Subcutaneous abdominal adipose tissue (tissue), 5 donors: Measurements from ENCODE around the gene IL19.
"Not testable (repeated sequence)": the region's sequence is repeated elsewhere in the genome, so short reads cannot be mapped to it uniquely, and the experiment has no call there.

Experiments used
- H3K27ac ChIP-seq: one replicate; pipeline ENCODE4 v1.7.0; 2013; ENCODE audit warnings: low read depth, mild to moderate bottlenecking, inconsistent platforms, low read length, moderate library complexity
- H3K27me3 ChIP-seq, 5 donors: one replicate each; pipeline ENCODE4 v1.7.0; 2013; ENCODE audit warnings: low read length in 5 of 5, inconsistent platforms in 1 of 5; ENCODE audit not compliant: control insufficient read depth in 5 of 5, insufficient read depth in 4 of 5
- H3K36me3 ChIP-seq, 5 donors: one replicate each; pipeline ENCODE4 v1.7.0; 2013; ENCODE audit warnings: low read length in 5 of 5; ENCODE audit not compliant: control insufficient read depth in 5 of 5, insufficient read depth in 5 of 5
- H3K4me1 ChIP-seq, 5 donors: one replicate each; pipeline ENCODE4 v1.7.0; 2013; ENCODE audit warnings: low read length in 5 of 5, mild to moderate bottlenecking in 3 of 5, moderate library complexity in 1 of 5; ENCODE audit not compliant: control insufficient read depth in 5 of 5, insufficient read depth in 5 of 5
- H3K4me3 ChIP-seq, 5 donors: one replicate each; pipeline ENCODE4 v1.7.0; 2013; ENCODE audit warnings: low read length in 5 of 5, low read depth in 1 of 5
- H3K9ac ChIP-seq, 5 donors: one replicate each; pipeline ENCODE4 v1.7.0; 2013; ENCODE audit warnings: low read length in 5 of 5, mild to moderate bottlenecking in 4 of 5, moderate library complexity in 3 of 5
- H3K9me3 ChIP-seq, 5 donors: one replicate each; pipeline ENCODE4 v1.7.0; 2013; ENCODE audit warnings: low read length in 5 of 5; ENCODE audit not compliant: control insufficient read depth in 5 of 5
- donor health status: healthy.
- donor health status: healthy.
- donor health status: healthy.
- donor health status: healthy.
- donor health status: healthy.

The IL19 gene

GRCh38 chr1:206850401-206850800 is 79.8 kb downstream of the IL19 start:
- Histone ChIP-seq H3K27ac (no peak overlapping the region), H3K9me3 (peaks cover 0 to 4% (median 0%) of the 10 kb centered on the region in 5 donors), H3K4me1 (no peaks in the 10 kb centered on the region), H3K27me3 (no peaks in the 10 kb centered on the region), H3K4me3 (no peak overlapping the region), H3K36me3 (no peaks in the 10 kb centered on the region), H3K9ac (no peak overlapping the region)

- Histone ChIP-seq H3K4me1 (no peaks in the 10 kb centered on the region), H3K4me3 (no peak overlapping the region), H3K36me3 (no peaks in the 10 kb centered on the region), H3K9ac (no peak overlapping the region), H3K27me3 (no peaks in the 10 kb centered on the region), H3K27ac (no peak overlapping the region), H3K9me3 (peaks cover 0 to 4% (median 0%) of the 10 kb centered on the region in 5 donors)
Observed at GRCh38 chr1:206851341-206852010, 80.9 kb downstream of the IL19 start.

GRCh38 chr1:206852662-206853061 is 82.1 kb downstream of the IL19 start:
- H3K27me3 ChIP-seq, H3K4me3 ChIP-seq, H3K4me1 ChIP-seq, H3K27ac ChIP-seq, H3K9ac ChIP-seq, H3K9me3 ChIP-seq, H3K36me3 ChIP-seq: not testable (repeated sequence)

GRCh38 chr1:206853696-206854095 is 83.1 kb downstream of the IL19 start:
- H3K9ac ChIP-seq, H3K27ac ChIP-seq, H3K9me3 ChIP-seq, H3K4me1 ChIP-seq, H3K36me3 ChIP-seq, H3K4me3 ChIP-seq, H3K27me3 ChIP-seq: not testable (repeated sequence)

GRCh38 chr1:206854401-206855129 is 84.0 kb downstream of the IL19 start:
- Histone ChIP-seq H3K9ac (no peak overlapping the region), H3K27ac (no peak overlapping the region), H3K4me3 (no peak overlapping the region), H3K9me3 (peaks cover 0 to 4% (median 0%) of the 10 kb centered on the region in 5 donors), H3K4me1 (peaks cover 0 to 7% (median 0%) of the 10 kb centered on the region in 5 donors), H3K27me3 (no peaks in the 10 kb centered on the region), H3K36me3 (no peaks in the 10 kb centered on the region)

- Histone ChIP-seq H3K4me3 (no peak overlapping the region), H3K36me3 (no peaks in the 10 kb centered on the region)
Observed at GRCh38 chr1:206855859-206856258, 85.3 kb downstream of the IL19 start.

GRCh38 chr1:206856674-206857464 is 86.3 kb downstream of the IL19 start:
- no peak overlapping the region for H3K4me3 ChIP-seq
- H3K4me1 ChIP-seq = peaks cover 0 to 7% (median 0%) of the 10 kb centered on the region in 5 donors
- H3K9me3 ChIP-seq = peaks cover 0 to 4% (median 0%) of the 10 kb centered on the region in 5 donors
- no peaks in the 10 kb centered on the region for H3K27me3 ChIP-seq
- no peak overlapping the region for H3K27ac ChIP-seq
- H3K36me3 ChIP-seq = no peaks in the 10 kb centered on the region
- H3K9ac ChIP-seq = no peak overlapping the region

More at GRCh38 chr1:206855859-206856258, 85.3 kb downstream of the IL19 start:
- Histone ChIP-seq H3K4me1 (peaks cover 0 to 7% (median 0%) of the 10 kb centered on the region in 5 donors), H3K9me3 (peaks cover 0 to 4% (median 0%) of the 10 kb centered on the region in 5 donors), H3K27me3 (no peaks in the 10 kb centered on the region), H3K27ac (no peak overlapping the region), H3K9ac (no peak overlapping the region)

- H3K27ac ChIP-seq = no peak overlapping the region
- H3K4me3 ChIP-seq = peak overlapping the region in 2 of 5 donors; percentile 40 to 44
- no peaks in the 10 kb centered on the region for H3K36me3 ChIP-seq
- H3K9ac ChIP-seq = no peak overlapping the region
- H3K4me1 ChIP-seq = peaks cover 0 to 7% (median 0%) of the 10 kb centered on the region in 5 donors
- H3K27me3 ChIP-seq = no peaks in the 10 kb centered on the region
- no peaks in the 10 kb centered on the region for H3K9me3 ChIP-seq
Observed at GRCh38 chr1:206859082-206859521, 88.5 kb downstream of the IL19 start.

GRCh38 chr1:206860165-206860564 is 89.6 kb downstream of the IL19 start:
- no peak overlapping the region for H3K9ac ChIP-seq
- H3K9me3 ChIP-seq = no peaks in the 10 kb centered on the region
- H3K4me1 ChIP-seq = peaks cover 0 to 10% (median 1%) of the 10 kb centered on the region in 5 donors
- no peak overlapping the region for H3K27ac ChIP-seq
- no peaks in the 10 kb centered on the region for H3K36me3 ChIP-seq
- H3K4me3 ChIP-seq = no peak overlapping the region
- H3K27me3 ChIP-seq = no peaks in the 10 kb centered on the region

GRCh38 chr1:206863266-206863665 is 92.7 kb downstream of the IL19 start:
- no peaks in the 10 kb centered on the region for H3K36me3 ChIP-seq
- H3K27me3 ChIP-seq = no peaks in the 10 kb centered on the region
- no peaks in the 10 kb centered on the region for H3K9me3 ChIP-seq
- peaks cover 0 to 14% (median 7%) of the 10 kb centered on the region in 5 donors for H3K4me1 ChIP-seq
- no peak overlapping the region for H3K4me3 ChIP-seq
- no peak overlapping the region for H3K9ac ChIP-seq
- no peak overlapping the region for H3K27ac ChIP-seq
